Measurements from ENCODE around the gene TTC34. TPM values are rescaled to one million over a fixed set of nuclear protein-coding genes. Genes with fewer than 3 reads are reported as not detected.

Gene TTC34
- total and polyA plus RNA-seq, 2 experiments from 2014 or later, result 0.08 to 0.35 TPM

DNA sequence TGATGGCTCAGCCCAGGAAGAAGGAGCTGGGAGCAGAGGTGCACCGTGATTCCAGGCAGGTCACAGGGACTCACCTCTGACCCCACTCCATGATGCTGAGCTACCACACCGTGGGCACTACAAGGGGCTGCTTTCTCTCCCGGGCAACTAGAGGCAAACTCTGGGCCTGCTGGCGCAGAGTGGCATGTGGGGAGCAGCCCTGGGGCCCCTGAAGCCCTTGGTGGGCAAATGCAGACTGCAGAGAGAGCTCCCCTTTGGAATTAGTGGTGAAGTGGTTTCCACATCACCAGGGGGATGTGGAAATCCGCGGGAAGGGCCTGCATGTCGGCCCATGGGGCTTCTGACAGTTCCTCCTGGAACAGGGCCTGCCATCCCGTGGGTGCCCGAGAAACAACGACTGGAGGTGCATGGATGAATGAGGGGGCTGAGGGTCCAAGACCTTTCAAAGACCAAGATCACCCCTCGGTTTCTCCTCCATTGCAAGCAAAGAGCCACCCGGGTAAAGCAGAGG lies 156.8 kb downstream of the TTC34 start:
- ATAC-seq (no peak), DNase-seq (ENCODE audit: low spot score) (no peak)
- H3K27me3 ChIP-seq (ENCODE audit: insufficient read depth), result no peaks in the 10 kb centered on the region
- H3K27ac ChIP-seq (ENCODE audit: low read depth), result no peak overlapping the region
- H3F3A ChIP-seq (replicated peaks; ENCODE audit: low read depth), result no peaks in the 10 kb centered on the region
- H3K79me2 ChIP-seq (replicated peaks; ENCODE audit: insufficient read depth), result no peaks in the 10 kb centered on the region
- no peaks in the 10 kb centered on the region for H3K9me2 ChIP-seq (ENCODE audit: insufficient read depth)
- no peak for TF ChIP-seq STAT1 (IDR thresholded peaks at IDR 0.05; ENCODE audit: unreplicated experiment)
- no peak for TF ChIP-seq NANOG (IDR thresholded peaks at IDR 0.05; ENCODE audit: borderline replicate concordance)
- TF ChIP-seq JUNB (IDR thresholded peaks at IDR 0.05; ENCODE audit: unreplicated experiment), result no peak
- TF ChIP-seq POLR2AphosphoS5 (IDR thresholded peaks at IDR 0.05; ENCODE audit: low read depth), result no peak
- TF ChIP-seq ZNF331 (CRISPR knock-in tag; IDR thresholded peaks at IDR 0.05; ENCODE audit: low read depth), result no peak
- TF ChIP-seq CTCF (conservative IDR thresholded peaks at IDR 0.05; ENCODE audit: low read depth in 2 of 2), result no peak
- no peak for TF ChIP-seq CREB1 (CRISPR knock-in tag; IDR thresholded peaks at IDR 0.05; ENCODE audit: low read depth)
- TF ChIP-seq, protein P1, sequence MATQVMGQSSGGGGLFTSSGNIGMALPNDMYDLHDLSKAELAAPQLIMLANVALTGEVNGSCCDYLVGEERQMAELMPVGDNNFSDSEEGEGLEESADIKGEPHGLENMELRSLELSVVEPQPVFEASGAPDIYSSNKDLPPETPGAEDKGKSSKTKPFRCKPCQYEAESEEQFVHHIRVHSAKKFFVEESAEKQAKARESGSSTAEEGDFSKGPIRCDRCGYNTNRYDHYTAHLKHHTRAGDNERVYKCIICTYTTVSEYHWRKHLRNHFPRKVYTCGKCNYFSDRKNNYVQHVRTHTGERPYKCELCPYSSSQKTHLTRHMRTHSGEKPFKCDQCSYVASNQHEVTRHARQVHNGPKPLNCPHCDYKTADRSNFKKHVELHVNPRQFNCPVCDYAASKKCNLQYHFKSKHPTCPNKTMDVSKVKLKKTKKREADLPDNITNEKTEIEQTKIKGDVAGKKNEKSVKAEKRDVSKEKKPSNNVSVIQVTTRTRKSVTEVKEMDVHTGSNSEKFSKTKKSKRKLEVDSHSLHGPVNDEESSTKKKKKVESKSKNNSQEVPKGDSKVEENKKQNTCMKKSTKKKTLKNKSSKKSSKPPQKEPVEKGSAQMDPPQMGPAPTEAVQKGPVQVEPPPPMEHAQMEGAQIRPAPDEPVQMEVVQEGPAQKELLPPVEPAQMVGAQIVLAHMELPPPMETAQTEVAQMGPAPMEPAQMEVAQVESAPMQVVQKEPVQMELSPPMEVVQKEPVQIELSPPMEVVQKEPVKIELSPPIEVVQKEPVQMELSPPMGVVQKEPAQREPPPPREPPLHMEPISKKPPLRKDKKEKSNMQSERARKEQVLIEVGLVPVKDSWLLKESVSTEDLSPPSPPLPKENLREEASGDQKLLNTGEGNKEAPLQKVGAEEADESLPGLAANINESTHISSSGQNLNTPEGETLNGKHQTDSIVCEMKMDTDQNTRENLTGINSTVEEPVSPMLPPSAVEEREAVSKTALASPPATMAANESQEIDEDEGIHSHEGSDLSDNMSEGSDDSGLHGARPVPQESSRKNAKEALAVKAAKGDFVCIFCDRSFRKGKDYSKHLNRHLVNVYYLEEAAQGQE (IDR thresholded peaks at IDR 0.05; ENCODE audit: unreplicated experiment), result no peak
- Mint-ChIP-seq H3K27me3 (ENCODE audit: insufficient read depth, low read depth, poor library complexity) (peaks cover 7% of the 10 kb centered on the region), H3K36me3 (ENCODE audit: low read depth) (0 out of 3 replicates have a peak, but pooled peaks cover 6% of the 10 kb centered on the region), H3K4me1 (peaks cover 2% of the 10 kb centered on the region; the same call in 1 of the 3 replicates), H3K27ac (no peak overlapping the region), H3K9me3 (peaks cover 36% of the 10 kb centered on the region), H3K4me3 (no peak overlapping the region)
- H3K4me1 ChIP-seq (ENCODE audit: insufficient read depth), result no peaks in the 10 kb centered on the region; the same call in 1 of the 2 replicates
- H3K4me3 ChIP-seq, result no peak overlapping the region
- 0 out of 2 replicates have a peak, but pooled peaks cover 2% of the 10 kb centered on the region for H4K20me1 ChIP-seq (replicated peaks; ENCODE audit: insufficient read depth)
- H3K36me3 ChIP-seq (ENCODE audit: insufficient read depth), result no peaks in the 10 kb centered on the region
- no peak overlapping the region for H2AFZ ChIP-seq
- no peak overlapping the region for H3K4me2 ChIP-seq

DNA sequence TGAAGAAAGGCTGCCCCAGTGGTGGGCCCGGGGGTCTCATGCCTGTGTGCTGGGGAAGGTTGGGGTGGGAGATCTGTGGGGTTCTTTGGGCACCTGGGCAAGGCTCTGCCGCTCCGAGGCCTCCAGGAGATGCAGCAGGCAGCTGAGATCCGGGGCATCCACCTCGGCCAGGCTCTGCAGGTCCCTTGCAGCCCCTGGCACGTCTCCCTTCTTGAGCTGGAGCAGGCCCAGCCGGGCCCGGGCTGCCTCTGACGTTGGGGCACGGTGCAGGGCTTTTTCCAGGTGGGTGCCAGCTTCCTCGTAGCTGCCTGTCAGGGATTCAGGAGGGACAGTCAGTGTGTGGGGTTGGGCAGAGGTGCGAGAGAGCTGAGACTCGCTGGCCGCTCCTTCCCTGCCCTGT lies 157.3 kb downstream of the TTC34 start:
- H3K27me3 Mint-ChIP-seq (ENCODE audit: insufficient read depth, low read depth, poor library complexity), result peaks cover 4% of the 10 kb centered on the region
- H3K4me2 ChIP-seq, result no peak overlapping the region
- no peak overlapping the region for H3K4me3 Mint-ChIP-seq
- TF ChIP-seq JUNB (IDR thresholded peaks at IDR 0.05; ENCODE audit: unreplicated experiment), result no peak
- TF ChIP-seq CTCF (conservative IDR thresholded peaks at IDR 0.05; ENCODE audit: low read depth in 2 of 2), result no peak
- no peak for TF ChIP-seq POLR2AphosphoS5 (IDR thresholded peaks at IDR 0.05; ENCODE audit: low read depth)
- no peak for TF ChIP-seq ZNF331 (CRISPR knock-in tag; IDR thresholded peaks at IDR 0.05; ENCODE audit: low read depth)
- no peak for TF ChIP-seq STAT1 (IDR thresholded peaks at IDR 0.05; ENCODE audit: unreplicated experiment)
- no peak for TF ChIP-seq ETS1 (IDR thresholded peaks at IDR 0.05)
- TF ChIP-seq NANOG (IDR thresholded peaks at IDR 0.05; ENCODE audit: borderline replicate concordance), result no peak
- no peak for TF ChIP-seq EZH2 (IDR thresholded peaks at IDR 0.05; ENCODE audit: low read depth, unreplicated experiment)

More for the DNA sequence above, 157.3 kb downstream of the TTC34 start:
- DNase-seq (ENCODE audit: low spot score), result no peak
- Histone ChIP-seq H3K27me3 (ENCODE audit: insufficient read depth) (peaks cover 2% of the 10 kb centered on the region; the same call in 1 of the 2 replicates), H4K20me1 (replicated peaks; ENCODE audit: insufficient read depth) (0 out of 2 replicates have a peak, but pooled peaks cover 2% of the 10 kb centered on the region), H3K4me1 (ENCODE audit: insufficient read depth) (no peaks in the 10 kb centered on the region; the same call in 1 of the 2 replicates), H3F3A (replicated peaks; ENCODE audit: low read depth) (no peaks in the 10 kb centered on the region), H3K36me3 (ENCODE audit: insufficient read depth) (no peaks in the 10 kb centered on the region), H3K4me3 (no peak overlapping the region), H3K79me2 (replicated peaks; ENCODE audit: insufficient read depth) (no peaks in the 10 kb centered on the region), H3K9me2 (ENCODE audit: insufficient read depth) (no peaks in the 10 kb centered on the region), H2AFZ (no peak overlapping the region), H3K27ac (ENCODE audit: low read depth) (no peak overlapping the region)
- no peak for ATAC-seq
- Mint-ChIP-seq H3K4me1 (peaks cover 2% of the 10 kb centered on the region; the same call in 1 of the 3 replicates), H3K9me3 (peaks cover 32% of the 10 kb centered on the region), H3K36me3 (ENCODE audit: low read depth) (0 out of 3 replicates have a peak, but pooled peaks cover 6% of the 10 kb centered on the region), H3K27ac (no peak overlapping the region)
